ENCODE data around the gene KCNIP1. TPM values are rescaled to one million over a fixed set of nuclear protein-coding genes. Genes with fewer than 3 reads are reported as not detected.
A peak's percentile ranks its signal among the peaks of the same experiment; 100 is the strongest.

KCNIP1 gene
- total and polyA plus RNA-seq, 9 of the 15 experiments (the other 6 are each of a cell fraction or from before 2014, with no cell fraction given), result not detected

- BruUV-seq (replicated peaks), result no TSS peak
- Histone ChIP-seq H2AFZ (ENCODE audit: low read depth, low read length) (no peak overlapping the region), H3K9me1 (ENCODE audit: control insufficient read depth, insufficient read depth, low read length) (no peaks in the 10 kb centered on the region), H3K79me2 (ENCODE audit: control insufficient read depth, insufficient read depth, low read length) (no peaks in the 10 kb centered on the region), H3K36me3 (ENCODE audit: control insufficient read depth, insufficient read depth, low read length) (no peaks in the 10 kb centered on the region), H3K4me3 (no peak overlapping the region), H4K20me1 (replicated peaks; ENCODE audit: control insufficient read depth, insufficient read depth, low read length) (no peaks in the 10 kb centered on the region), H3K9me3 (replicated peaks; ENCODE audit: control insufficient read depth, insufficient read depth, low read depth, low read length) (no peaks in the 10 kb centered on the region), H3K27ac (ENCODE audit: extremely low read depth, low read depth, low read length) (no peak overlapping the region), H3K4me1 (replicated peaks in 1 of 2; ENCODE audit: control insufficient read depth in 2 of 2, insufficient read depth in 2 of 2, low read length in 2 of 2) (no peaks in the 10 kb centered on the region), H3K9ac (ENCODE audit: insufficient read depth in 1 of 2, low read depth in 2 of 2, low read length in 2 of 2) (no peak overlapping the region), H3K27me3 (ENCODE audit: control insufficient read depth in 2 of 2, insufficient read depth in 2 of 2, low read length in 2 of 2) (peaks cover 6 to 9% of the 10 kb centered on the region in 2 experiments; a peak in 3 of 5 replicates), H3K4me2 (ENCODE audit: insufficient read depth, low read length) (no peak overlapping the region)
- WGBS (ENCODE audit: insufficient coverage, low coverage, missing lambda C conversion rate), result 0% methylated on average over 10 of the region's 10 CpGs
- FAIRE-seq (no peak), DNase-seq (ENCODE audit: extremely low read depth in 1 of 4, low spot score in 3 of 4) (no peak), ATAC-seq (no peak)
- TF ChIP-seq SPI1 (IDR thresholded peaks at IDR 0.05; ENCODE audit: borderline replicate concordance, low read depth, low read length) (0 out of 2 replicates have a peak, but pooled peaks have one; percentile 31), ZNF280B (CRISPR knock-in tag; IDR thresholded peaks at IDR 0.05) (no peak), ZNF707 (CRISPR knock-in tag; conservative IDR thresholded peaks at IDR 0.05) (no peak), NUFIP1 (IDR thresholded peaks at IDR 0.05; ENCODE audit: partially characterized antibody) (no peak), RUNX1 (IDR thresholded peaks at IDR 0.05; ENCODE audit: low read depth) (no peak), BCOR (IDR thresholded peaks at IDR 0.05) (no peak), JUNB (CRISPR knock-in tag; conservative IDR thresholded peaks at IDR 0.05) (no peak)
- intact Hi-C loops (cut with micrococcal nuclease), result no loop called here
- POLR2A ChIA-PET, result interaction anchor here (0.5 kb wide), 1 partner anchor 28 kb away, joined by 3 read pairs; no protein-coding TSS in a partner anchor
- CTCF ChIA-PET (ENCODE audit: low intra/inter-chr PET ratio), result no interaction called here
- in situ Hi-C loops (cut with MboI), result no loop called here
Observed at GRCh38 chr5:170464280-170465127, 39.3 kb upstream of the KCNIP1 start.
